ENCODE measurements around the gene ATF7IP2.

GRCh38 chr16:10349851-10350250 is 36.0 kb upstream of the ATF7IP2 start:
- TF ChIP-seq CTCF (conservative IDR thresholded peaks at IDR 0.05) (no peak), ZFX (IDR thresholded peaks at IDR 0.05) (no peak)
